Left lung (tissue), 10 donors: ENCODE data around the gene HEYL. TPM values are rescaled to one million over a fixed set of nuclear protein-coding genes. Genes with fewer than 3 reads are reported as not detected.

Experiments used
- ATAC-seq: fragments of 200-7000 bp; cut with Tn5 transposase; one replicate; pipeline ENCODE4 v1.9.1; 2020; ENCODE audit warnings: moderate library complexity
- DNase-seq, 4 donors: peaks; one replicate each; pipeline ENCODE4 v3.0.0-alpha.2; 2013 to 2020
- H3K27ac ChIP-seq, 2 donors: fragments of 200-600 bp; sonication (generic) in 1 of 2; one replicate each; pipeline versions ENCODE4 v1.5.0 to v1.8.0; 2020 to 2021
- H3K27me3 ChIP-seq, 2 donors: fragments of 200-600 bp; sonication (generic) in 1 of 2; one replicate each; pipeline versions ENCODE4 v1.5.0 to v1.8.0; 2020 to 2021
- H3K36me3 ChIP-seq, 2 donors: fragments of 200-600 bp; sonication (generic) in 1 of 2; one replicate each; pipeline versions ENCODE4 v1.5.0 to v1.8.0; 2020 to 2021
- H3K4me1 ChIP-seq, 2 donors: fragments of 200-600 bp; one replicate each; pipeline ENCODE4 v1.8.0; 2021
- H3K4me3 ChIP-seq, 2 donors: fragments of 200-600 bp; sonication (generic) in 1 of 2; one replicate each; pipeline versions ENCODE4 v1.5.0 to v1.8.0; 2020 to 2021; ENCODE audit warnings: mild to moderate bottlenecking in 1 of 2
- H3K9me3 ChIP-seq, 2 donors: fragments of 200-600 bp; sonication (generic) in 1 of 2; one replicate each; pipeline versions ENCODE4 v1.5.0 to v1.8.0; 2020 to 2021
- CTCF ChIP-seq, 2 donors: fragments of 200-600 bp; sonication (generic) in 1 of 2; IDR thresholded peaks; one replicate each; pipeline versions ENCODE4 v1.5.0 to v1.8.0; 2021; ENCODE audit warnings: antibody characterized with exemption in 2 of 2
- intact Hi-C, 2 donors: fragments of 100-400 bp; cut with DNase I; formaldehyde crosslinking; loops; one replicate each; pipeline versions ENCODE4 v1.11.2 to v1.14.2; 2022
- polyA plus RNA-seq, 6 donors: library from polyadenylated mRNA; unstranded; fragments of 120-200 nt; gene quantifications; one replicate each; pipeline ENCODE4 v1.2.1, GENCODE V29; 2013; ENCODE audit not compliant: insufficient read length in 6 of 6
- total RNA-seq, 2 donors: library from RNA; stranded (reverse); fragmentation: NEBNext Ultra II Directional; extraction: Animal tissue kit (Norgen Biotek cat#: 25700); gene quantifications; one replicate each; pipeline ENCODE4 v1.2.1, GENCODE V29; 2021
- donor health status: DM: no; HTN: yes; CAD: no.
- donor health status: DM: no; HTN: no; CAD: no.

Gene HEYL
- total and polyA plus RNA-seq, 8 donors = 12.6 to 42.8 (median 30.9) TPM

GRCh38 chr1:39631361-39632322, 7.8 kb downstream of the HEYL start:
- no peak for TF ChIP-seq CTCF (IDR thresholded peaks at IDR 0.05)
- DNase-seq (no peak), ATAC-seq (no peak)
- H3K9me3 ChIP-seq = no peaks in the 10 kb centered on the region
- H3K4me3 ChIP-seq = no peak overlapping the region
- H3K27me3 ChIP-seq = no peaks in the 10 kb centered on the region
- peaks cover 0 to 12% of the 10 kb centered on the region in 2 donors for H3K36me3 ChIP-seq
- intact Hi-C loops = no loop called here
- no peaks in the 10 kb centered on the region for H3K4me1 ChIP-seq
- no peak overlapping the region for H3K27ac ChIP-seq

- DNase-seq (no peak), ATAC-seq (no peak)
- H3K27ac ChIP-seq = no peak overlapping the region
- H3K36me3 ChIP-seq = peaks cover 0 to 12% of the 10 kb centered on the region in 2 donors
- no peak for TF ChIP-seq CTCF (IDR thresholded peaks at IDR 0.05)
- no peaks in the 10 kb centered on the region for H3K9me3 ChIP-seq
- peaks cover 0 to 3% of the 10 kb centered on the region in 2 donors for H3K4me1 ChIP-seq
- no peaks in the 10 kb centered on the region for H3K27me3 ChIP-seq
- no peak overlapping the region for H3K4me3 ChIP-seq
- intact Hi-C loops = no loop called here
These were observed 10.6 kb downstream of the HEYL start for GRCh38 chr1:39628807-39629350.

- no peak for TF ChIP-seq CTCF (IDR thresholded peaks at IDR 0.05)
- H3K36me3 ChIP-seq = peaks cover 0 to 12% of the 10 kb centered on the region in 2 donors
- ATAC-seq (no peak), DNase-seq (no peak)
- no peak overlapping the region for H3K27ac ChIP-seq
- H3K4me3 ChIP-seq = no peak overlapping the region
- no peaks in the 10 kb centered on the region for H3K9me3 ChIP-seq
- intact Hi-C loops = no loop called here
- peaks cover 0 to 3% of the 10 kb centered on the region in 2 donors for H3K4me1 ChIP-seq
- H3K27me3 ChIP-seq = no peaks in the 10 kb centered on the region
These were observed 12.8 kb downstream of the HEYL start for GRCh38 chr1:39626646-39627045.

- intact Hi-C loops = no loop called here
- Histone ChIP-seq H3K4me1 (peaks cover 0 to 3% of the 10 kb centered on the region in 2 donors), H3K27me3 (no peaks in the 10 kb centered on the region), H3K4me3 (no peak overlapping the region), H3K9me3 (no peaks in the 10 kb centered on the region), H3K27ac (peak overlapping the region in 1 of 2 donors; percentile 36), H3K36me3 (peaks cover 0 to 8% of the 10 kb centered on the region in 2 donors)
- peak; percentile 86 for ATAC-seq
- DNase-seq = peak in 3 of 4 donors; percentile 45 to 89 (median 78)
- no peak for TF ChIP-seq CTCF (IDR thresholded peaks at IDR 0.05)
These were observed 13.8 kb downstream of the HEYL start for GRCh38 chr1:39625462-39626273.
